ENCODE data around the gene ICAM5.

Gene ICAM5

DNA sequence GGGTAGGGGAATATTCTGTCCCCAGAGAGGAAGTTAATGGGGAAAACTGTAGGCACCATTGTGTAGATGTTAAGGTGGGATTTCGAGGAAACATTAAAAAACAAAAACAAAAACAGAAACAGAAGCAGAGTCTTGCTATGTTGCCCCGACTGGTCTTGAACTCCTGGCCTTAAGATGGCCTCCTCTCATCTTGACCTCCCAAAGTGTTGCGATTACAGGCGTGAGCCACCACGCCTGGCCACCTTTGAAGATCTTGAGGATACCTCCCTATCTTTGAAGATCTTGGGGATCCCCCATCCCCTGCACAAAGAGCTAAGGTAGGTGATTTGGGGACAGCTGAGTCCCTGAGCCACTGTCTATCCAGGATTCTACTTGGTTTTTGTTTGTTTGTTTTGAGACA lies 50.2 kb downstream of the ICAM5 start:
- no peak for DNase-seq

DNA sequence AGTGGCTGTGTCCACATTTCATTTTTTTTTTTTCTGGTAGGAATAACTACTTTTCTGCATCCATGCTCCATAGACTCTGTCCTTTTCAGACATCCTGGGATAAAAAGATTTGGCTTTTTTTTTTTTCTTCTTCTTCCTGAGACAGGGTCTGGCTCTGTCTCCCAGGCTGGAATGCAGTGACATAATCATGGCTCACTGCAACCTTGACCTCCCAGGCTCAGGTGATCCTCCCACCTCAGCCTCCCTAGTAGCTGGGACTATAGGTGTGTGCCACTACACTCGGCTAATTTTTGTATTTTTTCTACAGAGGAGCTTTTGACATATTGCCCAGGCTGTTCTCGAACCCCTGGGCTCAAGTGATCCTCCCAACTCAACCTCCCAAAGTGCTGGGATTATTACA lies 53.7 kb downstream of the ICAM5 start:
- DNase-seq = no peak

GRCh38 chr19:10344780-10345179 lies 55.0 kb downstream of the ICAM5 start:
- no peak for DNase-seq

Data from hypothalamus (tissue), 51 donors.